Measurements from ENCODE around the gene SCN11A.

The SCN11A gene

DNA sequence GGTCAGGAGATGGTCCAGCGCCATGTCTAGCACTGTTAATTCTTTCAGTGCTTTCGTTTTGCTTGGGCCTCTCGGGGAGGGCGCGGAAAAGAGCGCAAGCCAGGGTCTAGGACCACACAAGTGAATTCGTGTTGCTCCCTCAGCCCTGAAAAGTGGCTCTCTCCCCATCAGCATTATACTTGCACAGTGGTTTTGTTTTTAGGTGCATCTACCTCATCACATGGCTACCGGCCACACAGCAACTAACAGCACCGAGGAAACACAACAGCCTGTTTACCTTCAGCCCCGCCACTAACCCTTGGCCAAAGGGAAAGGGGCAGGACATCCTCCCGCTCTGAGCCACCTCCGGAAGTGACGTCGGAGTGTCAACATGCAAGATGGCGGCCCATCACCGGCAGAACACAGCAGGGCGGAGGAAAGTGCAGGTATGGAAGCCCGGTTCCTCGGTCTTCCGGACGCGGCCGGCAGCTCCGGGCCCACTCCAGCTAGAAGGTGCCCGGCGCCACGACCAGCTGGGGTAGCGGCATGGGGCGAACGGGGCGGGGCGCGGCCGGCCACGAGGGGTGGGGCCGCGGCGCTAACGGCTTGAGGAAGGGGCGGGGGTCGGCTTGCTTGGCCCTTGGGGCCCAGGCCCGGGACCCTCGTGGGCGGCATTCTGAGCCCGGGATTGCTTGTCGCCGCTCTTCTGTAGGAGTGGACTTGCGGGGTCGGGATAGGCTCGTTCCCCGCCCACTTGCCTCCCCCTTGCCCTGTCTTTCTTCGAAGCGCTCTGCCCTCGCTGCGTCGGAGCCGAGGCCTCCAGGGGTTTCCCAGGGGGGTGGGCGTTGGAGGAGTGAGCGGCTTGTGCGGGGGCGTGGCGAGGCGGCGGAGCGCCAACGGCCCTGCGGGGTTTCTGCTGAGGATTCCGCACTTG lies at the start of gene SCN11A, which contains the start of gene WDR48:
TSS of gene SCN11A (minus strand) at position 296 of the 913 bp plus-strand sequence. CDS start 101,582 bp downstream, outside the sequence.
TSS of gene WDR48 (plus strand) at position 368 of the 913 bp plus-strand sequence. CDS start at position 378, 10 bp downstream.
- DNase-seq: peak; percentile 86

DNA sequence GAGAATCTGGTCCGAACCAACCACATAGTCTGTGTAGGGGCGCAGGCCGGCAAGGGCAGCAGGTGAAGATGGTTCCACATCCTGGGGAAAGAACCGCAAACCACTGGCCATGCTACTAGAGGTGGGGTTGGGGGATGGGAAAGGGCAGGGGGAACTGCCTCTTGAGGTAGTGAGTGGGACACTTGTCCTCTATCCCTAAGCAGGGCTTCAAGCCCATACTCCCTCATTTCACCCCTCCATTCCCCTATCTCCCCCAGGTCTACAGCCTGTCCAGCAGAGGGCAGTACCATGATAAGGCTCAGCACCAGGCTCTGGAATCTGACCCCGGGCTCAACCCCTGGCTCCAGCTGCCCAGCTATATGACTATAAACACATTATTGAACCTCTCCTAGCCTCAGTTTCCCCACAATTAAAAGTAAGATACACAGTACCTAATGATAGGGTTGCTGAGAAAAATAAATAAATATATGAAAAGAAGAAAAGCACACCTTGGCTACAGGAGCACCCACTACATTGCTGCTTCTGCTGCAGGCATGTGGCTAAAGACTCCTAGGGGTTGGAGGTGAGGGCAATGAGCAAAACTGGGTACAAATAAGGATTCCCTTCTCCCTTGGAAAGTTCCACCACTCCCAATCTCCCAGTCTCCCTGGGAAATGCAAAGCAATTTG lies 49.4 kb upstream of the SCN11A start:
- no peak for DNase-seq

DNA sequence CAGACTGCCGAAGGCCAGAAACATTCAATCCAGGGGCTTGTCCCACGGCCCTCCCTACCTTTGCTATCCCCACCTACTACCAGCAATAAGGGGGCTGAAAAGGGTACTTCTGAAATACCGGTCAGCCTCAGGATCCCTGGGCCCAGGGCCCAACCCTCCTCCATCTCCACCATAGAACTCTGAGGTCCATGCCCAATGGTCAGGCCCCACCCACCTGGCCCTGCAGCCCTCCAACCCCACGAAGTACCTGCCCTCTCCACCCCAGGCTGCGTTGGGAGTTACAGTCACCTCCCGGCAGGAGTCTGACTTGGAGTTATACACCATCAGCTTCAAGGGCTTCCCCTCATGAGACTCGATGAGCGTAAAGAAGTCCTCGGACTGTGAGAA lies 48.7 kb upstream of the SCN11A start:
- DNase-seq: no peak

DNA sequence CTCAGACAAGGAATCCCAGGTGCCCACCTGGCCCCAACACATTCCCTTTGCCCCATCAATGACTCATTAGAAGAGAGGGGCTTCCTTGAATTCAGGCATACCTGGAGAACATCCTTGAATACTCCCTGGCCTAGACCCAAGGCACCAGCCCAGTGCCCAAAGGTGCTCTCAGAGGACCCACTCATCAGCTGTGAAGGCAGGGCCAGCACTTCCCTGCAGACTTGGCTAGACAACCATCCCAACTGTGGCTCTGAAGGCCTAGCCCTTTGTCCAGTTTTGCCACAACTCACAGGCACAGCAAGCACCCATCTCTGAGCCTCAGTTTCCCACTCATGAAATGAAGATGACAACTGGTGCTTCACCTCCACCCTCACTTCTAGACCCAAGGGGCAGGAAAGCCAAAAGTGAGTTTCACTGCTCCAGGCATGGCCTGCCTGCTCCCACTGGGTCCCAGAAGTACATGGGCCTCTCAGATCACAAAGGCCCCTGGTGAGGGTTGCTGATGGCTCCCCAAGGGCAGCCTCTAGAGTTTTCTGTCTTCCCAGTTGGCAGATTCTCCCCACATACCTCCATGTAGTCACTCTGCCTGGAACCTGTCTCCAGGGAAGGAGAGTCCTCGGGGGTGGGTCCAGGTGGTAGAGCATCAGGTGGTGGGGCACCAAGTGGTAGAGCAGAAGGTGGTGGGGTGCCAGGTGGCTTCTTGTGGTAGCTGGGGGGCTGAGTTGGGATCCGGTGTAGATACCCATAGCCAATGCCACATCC lies 48.2 kb upstream of the SCN11A start:
- DNase-seq: no peak

DNA sequence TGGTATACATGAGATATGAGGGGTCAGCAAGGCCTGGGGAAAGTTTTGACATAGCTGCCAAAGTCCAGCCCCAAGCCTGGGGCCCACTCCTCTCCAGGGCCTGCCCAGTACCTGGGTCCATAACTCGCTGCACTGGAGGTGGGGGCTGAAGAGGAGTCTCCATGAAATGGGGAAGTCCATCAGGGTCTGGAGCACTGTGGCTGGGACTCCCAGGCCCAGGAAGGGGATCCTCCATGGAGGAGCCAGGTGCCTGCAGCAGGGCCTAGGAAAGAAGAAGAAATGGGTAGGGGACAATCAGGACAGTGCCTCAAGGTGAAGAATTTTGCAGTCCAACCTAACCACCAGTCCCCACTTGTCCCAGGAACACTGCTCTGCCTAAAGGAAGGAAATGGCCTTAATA lies 47.5 kb upstream of the SCN11A start:
- no peak for DNase-seq

DNA sequence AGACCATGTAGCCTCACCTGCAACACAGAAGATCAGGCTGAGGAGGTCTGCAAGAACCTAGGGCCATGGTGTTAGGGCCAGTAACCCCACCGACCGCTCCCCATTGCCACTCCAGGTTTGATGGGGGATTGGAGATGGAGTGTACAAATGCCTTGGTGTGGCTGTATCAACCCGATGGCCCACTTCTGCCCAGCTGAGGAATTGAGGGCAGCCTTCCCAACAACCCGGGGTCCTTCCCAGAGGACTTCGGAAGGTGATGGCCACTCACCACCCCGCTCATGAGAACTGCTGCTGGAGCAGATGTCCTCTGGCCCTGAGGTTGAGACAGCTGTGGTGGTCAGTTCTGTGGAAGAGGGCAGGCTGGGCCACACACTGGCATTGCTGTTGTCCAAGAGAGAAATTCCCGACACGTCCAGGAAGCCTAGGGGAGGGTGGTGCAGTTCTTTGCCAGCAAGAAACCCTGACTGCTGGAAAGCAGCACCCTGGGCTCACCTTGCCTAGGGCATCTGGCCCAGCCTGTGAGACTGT lies 46.8 kb upstream of the SCN11A start:
- DNase-seq: no peak

DNA sequence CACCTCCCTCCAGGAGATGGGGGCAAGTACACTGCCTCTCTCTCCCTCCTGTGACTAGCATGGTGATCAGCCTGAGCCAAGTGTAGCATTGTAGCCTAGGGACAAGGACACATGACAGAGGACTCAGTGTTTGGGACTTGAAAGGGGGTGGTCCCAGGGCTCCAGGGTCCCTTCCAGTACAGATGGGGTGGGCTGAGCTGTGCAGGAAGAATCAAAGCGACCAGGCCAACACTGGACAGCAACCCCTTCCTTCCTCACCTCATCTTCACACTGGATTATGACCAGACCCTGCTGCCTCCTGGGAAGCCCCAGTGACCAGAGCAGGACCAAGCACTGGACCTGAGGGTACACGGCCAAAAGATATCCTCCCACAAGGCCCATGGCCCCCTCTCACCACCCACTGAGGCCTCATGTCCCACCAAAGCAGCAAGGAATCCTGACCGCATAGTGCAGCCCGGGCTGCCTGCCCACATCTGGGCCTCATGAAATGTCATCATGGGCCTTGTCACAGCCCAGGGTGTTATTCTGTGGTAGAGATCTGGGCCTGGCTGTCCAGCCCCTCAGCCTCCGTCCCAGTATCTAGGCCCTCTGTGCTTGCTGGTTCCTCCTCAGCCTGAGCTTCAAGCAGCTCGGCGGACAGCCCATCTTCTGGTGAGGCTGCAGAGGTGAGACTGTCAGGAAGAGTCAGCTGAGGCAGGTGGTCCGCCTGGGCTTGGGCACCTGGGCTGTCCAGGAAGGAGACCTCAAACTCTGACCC lies 46.1 kb upstream of the SCN11A start:
- DNase-seq: no peak

DNA sequence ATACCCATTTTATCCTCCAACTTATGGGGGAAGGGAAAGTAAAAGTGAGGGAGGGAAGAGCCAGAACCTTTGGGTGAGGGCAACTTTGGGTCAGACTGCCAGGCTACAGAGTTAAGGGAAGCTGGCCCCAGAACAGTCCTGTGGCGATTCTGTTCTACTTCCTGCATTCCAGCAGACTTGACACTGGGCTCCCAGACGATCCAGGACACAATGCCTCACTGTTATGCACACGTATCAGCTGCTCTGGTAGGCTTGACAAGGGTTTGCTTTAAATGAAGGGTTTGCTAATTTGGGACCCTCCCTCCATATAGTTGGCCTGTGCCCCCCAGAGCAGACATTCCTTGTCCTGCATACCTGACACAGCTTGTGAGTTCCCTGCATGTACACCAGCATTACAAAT lies 45.0 kb upstream of the SCN11A start:
- no peak for DNase-seq

DNA sequence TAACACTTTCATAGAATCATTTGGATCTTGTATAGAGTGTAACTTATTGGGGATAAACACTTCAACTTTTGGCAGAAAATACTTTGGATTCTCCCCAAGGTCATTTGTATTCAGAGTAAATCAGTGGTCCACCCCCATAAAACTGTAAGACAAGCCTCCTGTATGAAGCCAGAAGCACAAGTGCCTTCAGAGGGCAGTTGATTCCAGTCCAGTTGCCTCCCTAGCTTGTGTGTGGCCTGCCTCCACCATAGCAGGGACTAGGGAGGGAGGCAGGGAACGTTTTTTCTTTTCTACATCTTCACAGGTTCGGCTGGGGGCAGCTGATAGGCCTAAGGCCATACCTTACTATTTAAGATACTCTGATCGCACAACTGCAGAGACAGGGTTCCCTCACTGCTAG lies 44.0 kb upstream of the SCN11A start:
- no peak for DNase-seq

DNA sequence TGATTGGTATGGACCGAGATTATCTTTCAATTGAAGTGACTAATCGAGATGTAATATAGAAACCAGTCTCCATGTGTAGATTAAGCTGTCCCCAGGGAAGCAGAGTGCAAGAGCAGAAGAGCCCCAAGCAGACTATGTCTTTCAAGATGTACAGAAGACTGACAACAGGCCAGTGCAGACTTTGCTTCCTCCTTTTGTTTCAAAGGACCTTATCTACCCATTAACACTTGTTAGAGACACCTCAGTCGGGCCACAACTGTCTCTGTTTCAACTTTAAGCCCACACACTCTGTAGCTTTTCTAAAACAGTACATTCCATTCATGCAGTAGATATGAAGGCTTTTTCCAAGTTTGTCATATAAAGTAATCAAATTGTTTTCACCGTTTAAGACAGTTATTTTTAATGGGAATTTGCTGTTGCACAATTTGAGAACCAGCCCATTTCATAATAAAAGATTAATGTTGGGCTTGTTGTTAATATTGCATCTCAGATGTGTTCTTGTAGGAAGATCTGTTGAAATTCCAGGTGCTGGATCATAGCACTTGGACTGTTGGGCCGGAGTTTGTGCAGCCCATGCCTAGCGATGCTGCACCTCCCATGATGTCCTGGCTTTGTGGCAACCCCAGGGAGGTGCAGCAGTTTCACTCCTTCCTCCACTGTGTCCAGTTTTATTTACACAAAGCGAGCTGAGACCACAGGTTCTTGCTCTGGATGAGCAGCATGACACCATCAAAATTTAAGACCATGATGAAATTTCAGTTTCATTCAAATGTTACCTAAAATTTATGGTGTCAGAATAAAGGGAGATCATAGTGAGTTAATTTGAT lies 43.3 kb upstream of the SCN11A start:
- no peak for DNase-seq

DNA sequence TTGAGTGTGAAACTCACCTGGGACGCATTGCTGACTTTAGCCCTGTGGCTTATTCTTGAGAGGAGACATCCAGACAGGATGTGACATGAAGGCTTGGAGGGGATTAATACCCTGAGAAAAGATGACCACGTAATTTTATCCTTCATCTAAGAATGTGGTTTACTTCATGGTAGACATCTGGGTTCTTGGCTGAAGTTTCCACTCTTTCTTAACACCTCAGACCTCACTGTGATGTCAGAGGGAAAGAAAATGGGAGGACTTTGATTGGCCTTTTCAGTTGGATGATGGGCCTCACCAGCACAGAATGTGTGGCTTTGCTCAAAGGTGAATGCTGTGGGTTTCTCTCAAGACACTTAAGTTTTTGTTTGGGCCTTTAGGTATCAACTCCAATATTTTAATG lies 39.2 kb upstream of the SCN11A start:
- no peak for DNase-seq

DNA sequence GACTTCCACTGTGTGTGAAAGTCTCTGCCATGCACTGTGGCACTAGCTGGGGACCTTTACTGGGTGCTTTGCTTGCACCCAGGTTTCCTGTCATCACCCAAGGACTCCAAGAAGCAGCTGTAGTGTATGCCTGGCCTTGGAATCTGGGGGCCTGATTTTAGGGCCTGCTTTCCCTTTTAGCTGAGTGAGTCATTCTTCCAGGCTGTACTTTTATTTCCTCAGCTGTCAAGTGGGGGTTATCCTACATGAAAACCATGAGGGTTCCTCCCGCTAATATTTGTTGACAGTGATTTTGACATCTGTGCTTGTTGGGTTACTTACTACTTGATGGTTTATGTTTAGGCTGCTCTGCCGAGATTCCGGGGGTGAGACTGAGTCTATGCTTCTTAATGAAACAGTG lies 37.1 kb upstream of the SCN11A start:
- no peak for DNase-seq

DNA sequence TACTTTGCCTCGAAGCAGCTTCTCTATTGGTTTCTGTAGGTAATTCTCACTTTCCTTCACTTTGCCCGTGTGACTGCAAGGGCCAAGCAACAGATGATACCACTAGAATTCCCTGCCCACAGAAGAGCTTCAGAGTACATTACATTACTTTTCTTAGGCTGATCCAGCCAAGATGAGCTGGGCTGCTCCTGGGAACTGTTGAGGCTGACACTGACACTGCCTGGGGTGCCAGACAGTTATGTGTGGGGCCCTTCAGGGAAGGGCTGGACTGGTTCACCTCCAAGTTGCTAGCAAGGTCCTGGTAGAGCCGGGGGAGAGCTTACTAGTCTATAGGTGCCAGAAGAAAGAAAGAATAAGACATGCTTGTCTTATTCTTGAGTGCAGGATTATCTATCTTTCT lies 36.7 kb upstream of the SCN11A start:
- no peak for DNase-seq

DNA sequence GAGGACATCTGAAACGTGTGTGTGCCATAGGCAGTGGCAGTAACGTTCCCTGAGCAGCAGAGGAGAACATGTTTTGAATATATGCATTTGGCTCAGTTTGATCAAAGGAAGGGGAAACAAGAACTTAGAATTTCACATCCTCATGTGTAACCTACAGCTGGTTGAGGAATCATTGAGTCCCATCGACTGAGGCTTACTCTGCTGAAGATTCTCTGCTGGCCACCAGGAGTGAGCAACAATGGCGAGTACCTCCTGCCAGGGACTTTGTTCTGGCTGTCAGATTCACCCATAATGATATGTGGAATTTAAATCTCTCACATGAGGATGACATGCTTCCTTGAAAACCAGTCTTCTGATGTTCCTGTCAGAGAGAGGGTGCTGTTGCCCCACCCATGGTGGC lies 34.4 kb upstream of the SCN11A start:
- DNase-seq: no peak

DNA sequence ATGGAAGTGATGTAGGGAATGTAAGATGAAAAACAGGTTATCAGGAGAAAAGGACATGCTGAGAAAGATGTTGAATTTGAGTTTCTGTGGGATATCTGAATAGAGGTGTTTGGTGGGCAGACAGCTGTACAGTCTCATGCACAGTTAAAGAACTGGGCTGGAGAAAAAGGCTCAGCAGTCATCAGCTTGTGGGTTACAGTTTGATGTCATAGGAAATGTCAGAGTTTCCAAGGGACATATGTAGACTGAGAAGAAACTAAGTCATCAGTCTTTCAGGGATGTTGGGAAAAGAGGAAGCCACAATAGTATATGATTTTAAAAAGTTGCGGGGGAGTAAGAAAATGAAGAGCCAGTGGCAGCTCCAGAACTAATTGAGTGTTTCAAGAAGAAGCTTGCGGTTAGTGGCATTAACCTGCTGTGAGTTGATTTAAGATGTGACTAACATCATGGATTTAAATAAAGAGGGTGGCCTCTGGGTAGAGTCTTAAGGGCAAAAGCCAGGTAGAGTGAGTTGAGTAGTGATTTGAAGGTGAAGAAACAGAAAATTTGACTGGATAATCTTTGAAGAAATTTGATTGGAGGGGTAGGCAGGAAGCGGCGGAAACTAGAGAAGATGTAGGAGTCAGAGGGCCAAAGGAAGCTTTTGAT lies 31.0 kb upstream of the SCN11A start:
- DNase-seq: no peak

DNA sequence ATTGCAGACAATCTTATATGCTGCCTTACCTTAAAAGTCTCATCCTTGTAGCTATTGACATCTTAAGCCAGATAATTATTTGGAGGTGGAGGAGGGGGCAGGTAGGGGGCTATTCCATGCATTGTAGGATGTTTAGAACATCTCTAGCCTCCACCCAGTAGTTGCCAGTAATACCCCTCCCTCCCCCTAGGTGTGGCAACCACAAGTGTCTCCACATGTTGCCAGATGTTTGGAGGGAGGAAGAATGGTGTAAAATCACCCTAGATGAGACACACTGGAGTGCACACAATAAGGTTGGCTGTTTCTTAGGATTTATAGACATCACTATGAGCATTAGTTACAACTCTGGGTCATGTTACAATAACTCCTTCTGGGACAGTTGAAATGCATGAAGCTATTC lies 28.3 kb upstream of the SCN11A start:
- no peak for DNase-seq

DNA sequence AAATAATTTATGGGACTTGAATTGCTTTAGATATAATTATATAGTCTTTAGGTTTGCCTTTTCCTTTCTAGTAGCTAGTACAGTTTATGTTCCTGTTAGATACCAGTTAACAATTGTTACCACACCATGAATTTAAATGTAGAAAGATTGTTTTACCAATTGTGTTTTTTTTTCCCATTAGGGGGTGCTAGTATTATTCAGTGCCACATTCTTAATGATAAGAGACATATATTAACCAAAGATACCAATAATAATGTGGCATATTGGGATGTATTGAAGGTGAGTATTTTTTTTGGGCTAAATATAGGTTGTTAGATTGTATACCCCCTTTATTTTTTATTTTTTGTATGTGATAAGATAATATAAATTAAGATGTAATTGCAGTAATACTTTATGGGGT lies 27.8 kb upstream of the SCN11A start:
- no peak for DNase-seq

DNA sequence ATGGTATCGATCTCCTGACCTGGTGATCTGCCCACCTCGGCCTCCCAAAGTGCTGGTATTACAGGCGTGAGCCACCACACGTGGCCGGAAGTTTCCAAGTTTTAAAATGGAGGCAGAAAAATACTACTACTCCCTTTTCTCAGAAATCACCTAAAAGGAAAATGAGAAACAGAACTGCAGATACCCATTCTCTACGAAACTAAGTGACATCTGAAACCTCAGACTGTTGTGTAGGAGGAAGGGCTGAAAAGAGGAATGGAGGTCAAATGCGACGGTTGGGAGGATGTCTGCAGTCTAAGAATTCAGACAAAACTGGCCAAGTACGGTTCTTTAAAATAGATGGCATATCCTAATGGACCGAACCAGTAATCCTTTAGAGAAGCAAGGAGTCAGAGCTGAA lies 24.2 kb upstream of the SCN11A start:
- DNase-seq: no peak

DNA sequence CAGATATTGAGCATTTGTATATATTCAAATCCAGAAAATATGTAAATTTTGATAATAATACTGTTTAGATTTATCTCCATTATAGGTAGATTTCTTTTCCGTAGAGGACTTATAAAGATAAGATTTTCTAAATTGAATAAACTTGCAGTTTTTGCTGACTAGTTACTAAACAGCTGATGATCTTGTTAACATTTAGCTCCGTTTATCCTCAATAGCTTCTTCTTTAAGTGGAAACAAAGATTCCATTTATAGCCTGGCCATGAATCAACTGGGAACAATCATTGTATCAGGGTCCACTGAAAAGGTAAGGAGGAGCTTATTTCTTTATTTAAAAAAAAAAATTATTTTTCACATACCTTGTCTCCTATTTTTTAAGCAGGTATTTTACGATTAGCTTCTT lies 16.8 kb upstream of the SCN11A start:
- DNase-seq: no peak

DNA sequence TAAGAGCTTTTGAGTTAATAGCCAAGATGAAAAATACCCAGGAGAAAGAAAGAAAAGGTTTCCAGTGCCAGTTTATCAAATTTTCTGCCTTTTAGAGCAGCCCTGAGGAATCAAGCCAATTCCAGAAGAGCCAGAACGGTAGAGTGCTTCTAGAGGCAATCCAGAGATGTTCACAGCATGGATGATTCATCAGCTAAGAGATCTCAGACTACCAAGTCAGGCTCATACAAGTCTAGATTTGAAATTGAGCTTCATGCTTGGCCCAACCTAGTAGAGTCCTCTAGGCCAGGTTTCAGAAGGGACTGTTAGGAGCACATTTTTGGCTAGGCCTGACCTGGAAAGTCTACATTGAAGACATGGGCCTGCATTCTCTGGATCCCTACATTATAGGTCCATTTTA lies 15.5 kb upstream of the SCN11A start:
- DNase-seq: no peak

DNA sequence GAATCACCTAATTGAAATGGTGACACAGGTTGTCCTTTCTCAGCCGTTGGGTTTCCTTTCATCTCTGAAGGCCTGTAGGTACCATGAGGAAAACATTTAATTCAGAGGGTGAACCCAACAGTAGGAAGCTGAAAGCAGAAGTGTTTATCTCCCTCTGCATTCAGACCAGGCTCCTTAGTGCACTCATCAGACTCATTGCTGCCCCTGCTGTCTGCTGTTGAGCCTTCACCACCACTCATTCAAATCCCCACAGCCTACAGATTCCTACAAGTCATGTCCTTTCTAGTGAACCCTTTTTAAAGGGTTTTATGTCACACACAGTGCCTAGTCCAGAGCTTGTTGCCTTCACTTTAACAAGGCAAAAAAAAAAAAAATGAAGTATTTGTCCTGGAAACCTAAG lies 13.5 kb upstream of the SCN11A start:
- DNase-seq: no peak

All from activated CD4-positive, CD25-positive, alpha-beta regulatory T cell treated with anti-CD3 and anti-CD28 coated beads, Interleukin-2, amount 50 U/mL, for 72 hours (primary cell).